SK-N-MC (cell line): ENCODE measurements around the gene CLEC1A.
A peak's percentile ranks its signal among the peaks of the same experiment; 100 is the strongest.

ENCODE experiments used
- EZH2 ChIP-seq: fragments of 200-600 bp; sonication (generic); IDR thresholded peaks from one replicate; pipeline ENCODE4 v1.6.1; 2017; ENCODE audit warnings: antibody characterized with exemption
- FOXP2 ChIP-seq: optimal IDR thresholded peaks from 2 replicates; pipeline ENCODE3; 2011; ENCODE audit warnings: mild to moderate bottlenecking, moderate library complexity; ENCODE audit not compliant: insufficient read depth; ENCODE audit errors: extremely low read length, control extremely low read depth
- POLR2AphosphoS5 ChIP-seq: IDR thresholded peaks from 2 replicates; pipeline ENCODE4 v1.6.1; 2012; ENCODE audit warnings: mild to moderate bottlenecking, low read depth, low read length, borderline replicate concordance

DNA sequence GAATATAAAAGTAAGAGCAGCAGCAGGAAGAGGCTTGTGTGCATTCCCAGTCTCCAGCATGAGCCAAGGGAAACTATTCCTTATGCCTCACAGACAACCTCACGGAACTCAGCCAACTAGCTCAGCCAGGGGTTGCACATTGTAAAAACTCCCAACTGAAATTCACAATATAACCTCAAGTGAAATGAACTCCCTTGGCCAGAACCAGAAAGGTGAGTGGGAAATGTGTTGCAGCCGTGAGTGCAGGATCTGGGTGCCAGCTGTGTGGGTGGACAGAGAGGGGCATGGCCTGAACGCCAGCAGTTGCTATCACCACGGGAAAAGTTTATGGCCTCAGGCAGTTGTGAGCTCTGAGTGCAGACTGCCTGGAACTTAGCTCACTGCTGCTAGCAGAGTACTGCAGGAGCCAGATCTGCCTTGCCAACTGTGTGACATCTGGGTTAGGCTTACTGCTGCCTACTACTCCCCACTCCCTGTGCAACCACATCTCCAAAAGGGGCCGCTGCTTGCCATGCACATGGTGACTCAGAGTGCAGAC lies 2.3 kb upstream of the CLEC1A start:
- TF ChIP-seq EZH2 (no peak), POLR2AphosphoS5 (0 out of 2 replicates have a peak, but pooled peaks have one; percentile 20), FOXP2 (no peak)
